ENCODE results near the gene DIP2C.
"Not testable (repeated sequence)": the region's sequence is repeated elsewhere in the genome, so short reads cannot be mapped to it uniquely, and the experiment has no call there.

The DIP2C gene

DNA sequence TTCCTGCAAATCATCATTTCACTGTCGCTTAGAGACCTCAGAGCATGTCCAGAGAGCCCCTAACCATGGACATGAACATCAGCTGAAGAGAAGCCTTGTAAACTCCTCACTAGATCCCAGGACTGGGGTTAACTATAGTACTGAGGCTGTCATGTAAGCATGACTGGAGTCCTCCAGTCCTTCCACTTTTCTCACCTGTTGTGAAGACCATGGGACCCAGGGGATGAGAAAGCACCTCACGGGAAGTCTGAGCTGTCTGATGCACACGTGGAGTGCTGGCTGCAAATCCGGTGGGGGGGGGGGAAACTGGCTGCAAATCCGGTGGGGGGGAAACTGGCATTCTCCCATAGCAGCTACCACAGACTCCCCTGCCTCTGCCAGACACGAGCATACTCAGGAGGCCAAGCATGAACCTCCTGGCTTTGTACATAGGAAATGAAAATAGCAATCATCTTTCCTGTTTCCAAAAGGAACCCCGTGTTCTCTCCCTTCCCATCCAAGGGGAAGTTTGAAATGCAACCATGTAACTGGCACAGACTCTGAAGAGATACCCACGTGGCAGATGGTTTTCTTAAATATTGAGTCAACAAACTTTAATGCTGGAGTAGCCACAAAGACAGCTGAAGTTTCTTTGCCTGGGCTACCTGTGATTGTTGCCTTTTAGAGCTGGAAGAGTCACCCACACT, 292.8 kb downstream of the DIP2C start:
- DNase-seq: no peak

DNA sequence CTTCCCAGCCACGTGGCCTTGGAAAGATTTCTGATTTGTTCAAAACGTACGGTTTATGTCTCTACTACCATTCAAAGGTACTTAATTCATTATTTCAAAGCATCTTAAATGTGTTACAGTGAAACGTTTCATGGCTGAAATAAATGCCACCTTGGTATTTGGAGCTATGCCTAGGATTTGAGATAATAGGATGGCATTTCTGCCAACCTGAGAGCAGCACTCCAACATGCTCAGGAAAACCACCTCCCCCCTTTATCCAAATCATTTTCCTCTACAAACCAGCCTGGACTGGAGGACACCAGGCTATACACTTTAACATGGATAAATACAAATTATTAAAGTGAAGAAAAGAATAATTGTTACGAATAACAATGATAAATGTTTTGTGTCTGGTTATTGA, 293.4 kb downstream of the DIP2C start:
- no peak for DNase-seq

DNA sequence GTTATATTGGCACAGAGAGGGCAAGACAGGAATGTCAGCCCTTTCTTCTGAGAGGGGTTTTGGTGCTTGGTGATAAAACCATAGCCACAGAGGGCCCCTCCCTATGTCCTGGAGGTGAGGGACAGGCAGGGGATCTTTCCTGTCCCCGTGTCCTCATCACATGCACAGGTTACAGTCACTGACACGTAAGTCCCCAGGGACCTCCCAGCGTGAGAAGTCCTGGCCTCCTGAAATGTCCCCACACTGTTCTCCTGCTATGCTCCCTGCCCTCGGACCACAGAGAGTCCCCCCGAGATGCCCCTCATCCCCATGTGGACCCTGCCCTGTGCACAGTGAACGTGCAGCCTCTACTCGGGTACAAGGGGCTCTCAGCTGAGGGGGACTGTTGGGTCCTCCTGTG, 293.8 kb downstream of the DIP2C start:
- no peak for DNase-seq

DNA sequence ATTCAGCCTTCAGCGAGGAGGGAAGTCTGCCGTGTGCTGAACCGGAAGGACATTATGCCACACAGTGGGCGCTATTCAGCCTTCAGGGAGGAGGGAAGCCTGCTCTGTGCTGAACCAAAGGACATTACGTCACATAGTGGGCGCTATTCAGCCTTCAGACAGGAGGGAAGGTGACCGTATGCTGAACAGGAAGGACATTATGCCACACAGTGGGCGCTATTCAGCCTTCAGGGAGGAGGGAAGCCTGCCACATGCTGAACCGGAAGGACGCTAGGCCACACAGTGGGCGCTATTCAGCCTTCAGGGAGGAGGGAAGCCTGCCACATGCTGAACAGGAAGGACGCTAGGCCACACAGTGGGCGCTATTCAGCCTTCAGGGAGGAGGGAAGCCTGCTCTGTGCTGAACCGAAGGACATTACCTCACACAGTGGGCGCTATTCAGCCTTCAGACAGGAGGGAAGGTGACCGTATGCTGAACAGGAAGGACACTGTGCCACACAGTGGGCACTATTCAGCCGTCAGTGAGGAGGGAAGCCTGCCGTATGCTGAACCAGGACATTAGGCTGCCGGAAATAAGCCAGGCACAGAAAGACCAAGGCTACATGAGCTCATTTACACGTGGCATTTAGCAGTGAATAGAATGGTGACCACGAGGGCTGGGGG, 294.9 kb downstream of the DIP2C start:
- not testable (repeated sequence) for DNase-seq

GRCh38 chr10:393787-394438, 295.6 kb downstream of the DIP2C start:
- DNase-seq: no peak

DNA sequence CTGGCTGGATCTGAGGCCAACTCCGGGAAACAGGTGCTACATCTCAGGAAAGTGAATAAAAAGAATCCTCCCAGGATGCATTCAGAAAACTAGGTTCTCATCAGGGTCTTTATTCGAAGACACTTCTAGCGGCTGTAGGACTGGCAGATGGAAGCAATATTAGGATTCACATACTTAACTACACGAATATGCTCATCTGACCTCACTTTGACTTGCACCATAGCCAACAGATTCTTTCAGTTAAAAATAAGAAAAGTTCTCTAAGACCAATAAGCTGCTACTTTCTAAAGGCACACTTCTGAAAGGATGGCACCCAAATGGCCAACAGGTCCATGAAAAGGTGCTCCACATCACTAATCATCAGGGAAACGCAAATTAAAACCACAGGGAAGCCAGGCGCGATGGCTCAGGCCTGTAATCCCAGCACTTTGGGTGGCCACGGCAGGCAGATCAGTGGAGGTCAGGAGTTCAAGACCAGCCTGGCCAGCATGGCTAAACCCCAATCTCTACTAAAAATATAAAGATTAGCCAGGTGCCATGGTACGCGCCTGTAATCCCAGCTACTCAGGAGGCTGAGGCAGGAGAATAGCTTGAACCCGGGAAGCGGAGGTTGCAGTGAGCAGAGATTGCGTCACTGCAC, 296.2 kb downstream of the DIP2C start:
- DNase-seq: no peak

- DNase-seq: no peak
Measured at GRCh38 chr10:392705-393037, 296.8 kb downstream of the DIP2C start.

DNA sequence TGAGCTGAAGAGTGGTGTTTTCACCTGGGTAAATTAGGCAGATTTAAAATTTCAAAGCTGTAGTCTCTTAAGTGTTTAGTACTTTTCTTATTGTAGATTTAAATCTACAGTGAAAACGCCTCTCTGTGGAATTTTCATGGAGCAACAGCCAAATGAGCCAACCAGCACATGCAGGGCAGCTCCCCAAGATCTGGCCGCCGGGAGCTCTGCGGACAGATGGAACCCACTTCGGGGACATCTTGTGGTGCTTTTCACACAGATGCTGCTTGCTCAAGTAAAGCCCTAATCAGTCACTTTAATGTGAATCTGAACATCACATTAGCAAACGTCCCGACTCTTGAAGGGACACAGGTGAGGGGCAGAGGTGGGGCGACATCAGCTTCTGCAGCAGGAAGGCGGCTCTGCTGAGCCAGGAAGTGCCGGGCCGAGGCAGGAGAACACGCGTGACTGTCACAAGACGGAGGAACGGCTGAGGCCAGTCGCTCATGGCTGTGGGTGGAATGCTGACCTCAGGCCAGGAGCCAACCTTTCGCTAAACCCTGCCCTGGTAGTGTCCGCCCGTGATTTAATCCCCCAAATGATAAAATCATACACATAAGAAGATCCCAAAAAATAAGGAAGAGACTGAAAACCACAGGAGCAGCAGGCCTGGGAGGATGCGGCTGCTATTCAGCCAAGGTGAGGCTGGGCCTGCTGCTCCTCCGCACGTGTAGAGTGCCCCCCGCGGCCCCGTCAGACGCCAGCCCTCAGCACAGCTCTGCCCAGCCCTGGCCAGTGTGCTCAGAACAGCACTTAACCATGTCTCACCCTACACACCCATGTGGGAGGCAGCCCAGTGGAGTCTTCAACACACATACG, 297.4 kb downstream of the DIP2C start:
- no peak for DNase-seq

DNA sequence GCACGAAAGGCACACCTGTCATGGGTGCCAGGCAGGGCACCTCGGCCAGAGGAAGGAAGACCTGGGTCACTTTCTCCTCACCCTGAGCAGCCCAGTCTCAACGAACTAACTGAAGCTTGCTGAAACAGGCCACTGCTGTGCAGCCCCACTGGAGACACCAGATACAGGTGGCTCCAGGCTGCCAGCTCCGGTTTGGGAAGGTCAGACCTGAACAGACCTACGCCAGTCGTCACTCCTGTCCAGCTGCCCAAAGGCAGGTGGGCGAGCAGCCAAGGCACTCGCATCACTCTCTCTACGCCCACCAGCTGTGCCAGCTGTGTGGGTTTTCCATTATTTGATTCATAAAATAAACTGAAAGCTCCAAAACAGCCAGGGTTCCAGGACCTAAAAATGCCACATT, 298.2 kb downstream of the DIP2C start:
- no peak for DNase-seq

GRCh38 chr10:390449-391100, 298.9 kb downstream of the DIP2C start:
- DNase-seq: no peak

DNA sequence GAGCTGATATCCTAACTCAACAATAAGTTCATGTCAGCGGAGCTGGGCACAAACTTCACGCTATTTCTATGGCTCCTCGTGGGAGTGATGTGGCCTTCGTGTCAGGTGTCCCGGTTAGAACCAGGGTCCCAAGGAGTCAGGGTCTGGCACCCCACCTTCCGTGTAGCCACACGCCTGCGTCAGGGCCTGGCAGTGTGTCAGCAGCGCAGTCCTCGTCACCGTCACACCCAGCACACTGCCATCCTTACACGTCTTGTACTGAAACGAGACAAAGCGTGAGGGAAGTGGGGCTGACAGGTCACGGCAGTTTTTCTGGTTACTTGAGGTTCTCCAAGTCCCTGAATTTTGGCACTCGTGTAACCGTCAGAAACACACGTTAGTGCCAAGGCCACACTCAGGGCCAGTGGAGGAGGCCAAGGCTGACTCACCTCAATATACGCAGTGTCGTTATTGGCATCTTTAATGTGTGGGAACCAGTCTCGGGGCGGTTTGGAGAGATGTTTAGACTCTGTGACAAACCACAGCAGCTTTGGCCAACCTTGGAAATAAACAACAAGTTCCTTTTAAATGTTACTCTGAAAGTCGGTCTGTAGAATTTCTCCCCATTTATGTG, 299.5 kb downstream of the DIP2C start:
- no peak for DNase-seq

GRCh38 chr10:389261-389790, 300.1 kb downstream of the DIP2C start:
- DNase-seq: no peak

GRCh38 chr10:388661-389045, 300.8 kb downstream of the DIP2C start:
- no peak for DNase-seq

DNA sequence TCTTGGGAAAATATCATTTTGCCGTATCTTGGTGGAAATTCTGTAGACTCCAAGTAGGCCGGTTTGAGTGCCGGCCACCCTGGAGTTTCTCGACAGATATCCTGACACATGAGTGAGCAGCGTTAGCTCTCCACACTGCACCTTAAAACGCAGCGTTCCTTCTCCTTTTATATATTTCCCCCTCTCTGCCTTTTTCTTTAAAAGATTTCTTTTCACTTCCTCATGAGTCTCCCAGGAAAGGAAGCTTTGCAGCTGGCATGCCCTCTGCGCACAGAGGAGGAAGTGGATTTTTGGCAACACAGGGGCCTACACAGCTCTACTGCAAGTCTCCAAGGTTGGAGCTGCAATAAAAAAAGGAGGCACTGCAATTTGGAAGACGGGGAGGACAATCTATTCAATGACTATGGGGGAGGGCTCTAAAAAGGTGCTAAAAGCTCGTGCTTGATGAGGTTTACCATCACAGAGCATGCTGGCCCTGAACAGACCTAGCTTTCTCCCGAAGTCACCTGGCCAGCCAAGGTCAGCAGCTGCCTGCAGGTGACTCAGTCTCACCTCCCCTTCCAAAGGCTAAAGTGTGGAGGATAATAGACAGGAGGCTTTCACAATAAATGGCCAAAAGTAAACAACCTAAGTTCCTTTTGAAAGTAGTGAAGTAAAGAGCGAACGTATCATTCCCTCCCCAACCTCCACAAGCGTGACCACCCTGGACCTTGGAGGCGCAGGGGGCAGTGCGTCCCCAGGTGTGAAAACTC, 301.4 kb downstream of the DIP2C start:
- no peak for DNase-seq

GRCh38 chr10:387593-387891, 301.9 kb downstream of the DIP2C start:
- DNase-seq: no peak

DNA sequence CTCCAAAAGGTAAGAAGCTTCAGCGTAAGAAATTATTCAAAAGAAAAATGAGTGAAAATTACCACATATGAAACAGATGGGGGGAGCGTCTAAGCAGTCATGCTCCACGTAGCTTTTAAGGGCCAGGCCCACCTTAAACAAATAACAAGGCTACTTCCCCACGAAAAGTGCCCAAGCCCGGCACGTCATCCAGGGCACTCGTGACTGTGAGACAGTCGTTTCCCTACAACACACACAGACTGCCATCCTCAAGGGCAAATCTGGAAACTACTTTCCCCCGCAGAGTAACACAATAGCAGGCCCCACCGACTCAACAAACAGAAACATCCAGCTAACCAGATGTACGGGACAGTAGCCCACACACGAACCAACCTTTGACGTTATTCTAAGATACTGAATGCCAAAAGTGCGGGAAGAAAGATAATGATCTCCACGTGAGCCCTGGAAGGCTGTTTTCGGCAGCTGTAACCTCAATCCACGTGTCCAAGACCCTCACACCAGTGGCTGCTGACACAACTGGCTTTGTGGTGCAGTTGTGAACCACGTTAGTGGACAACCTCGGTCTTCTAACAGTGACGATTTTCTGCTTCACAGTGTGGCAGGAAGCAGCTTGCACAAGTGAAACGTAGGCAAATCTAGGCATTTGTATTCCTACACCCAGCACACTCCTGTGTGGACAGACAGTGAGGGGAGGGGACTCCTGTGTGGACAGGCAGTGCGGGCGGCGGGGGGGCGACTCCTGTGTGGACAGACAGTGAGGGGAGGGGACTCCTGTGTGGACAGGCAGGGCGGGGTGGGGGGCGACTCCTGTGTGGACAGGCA, 302.5 kb downstream of the DIP2C start:
- DNase-seq: no peak

DNA sequence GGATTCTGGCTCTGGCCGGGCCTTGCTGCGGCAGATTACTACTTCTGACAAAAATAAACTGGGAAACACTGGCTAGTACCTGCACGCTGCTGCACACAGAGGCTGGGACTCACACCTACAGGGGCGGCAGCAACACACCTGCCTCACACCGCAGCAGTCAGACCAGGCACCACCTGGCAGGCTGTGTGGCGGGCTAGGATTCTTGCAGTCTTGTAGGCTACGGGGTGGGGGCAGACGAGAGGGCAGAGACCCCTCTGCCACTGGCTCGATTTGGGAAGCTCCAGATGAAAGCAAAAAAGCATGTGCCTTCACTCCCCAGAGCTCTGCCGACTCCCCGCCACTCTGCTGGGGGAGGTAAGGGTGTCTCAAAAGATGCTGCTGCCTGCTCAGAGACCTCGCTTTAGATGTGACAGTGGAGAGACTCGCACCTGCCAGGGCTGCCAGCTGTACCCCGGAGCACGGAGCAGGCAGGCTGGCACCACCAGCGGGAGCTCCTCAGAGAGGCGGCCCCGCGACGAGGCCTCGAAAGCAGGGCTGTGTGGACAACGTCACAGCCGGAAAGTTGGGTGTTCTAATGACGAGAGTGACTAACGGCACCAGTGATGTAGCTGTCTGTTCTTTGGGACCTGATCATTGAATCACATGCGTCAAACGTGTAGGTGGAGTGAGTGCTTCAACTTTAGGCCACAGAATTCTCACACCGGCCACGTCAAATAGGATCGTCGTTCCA, 303.7 kb downstream of the DIP2C start:
- no peak for DNase-seq

DNA sequence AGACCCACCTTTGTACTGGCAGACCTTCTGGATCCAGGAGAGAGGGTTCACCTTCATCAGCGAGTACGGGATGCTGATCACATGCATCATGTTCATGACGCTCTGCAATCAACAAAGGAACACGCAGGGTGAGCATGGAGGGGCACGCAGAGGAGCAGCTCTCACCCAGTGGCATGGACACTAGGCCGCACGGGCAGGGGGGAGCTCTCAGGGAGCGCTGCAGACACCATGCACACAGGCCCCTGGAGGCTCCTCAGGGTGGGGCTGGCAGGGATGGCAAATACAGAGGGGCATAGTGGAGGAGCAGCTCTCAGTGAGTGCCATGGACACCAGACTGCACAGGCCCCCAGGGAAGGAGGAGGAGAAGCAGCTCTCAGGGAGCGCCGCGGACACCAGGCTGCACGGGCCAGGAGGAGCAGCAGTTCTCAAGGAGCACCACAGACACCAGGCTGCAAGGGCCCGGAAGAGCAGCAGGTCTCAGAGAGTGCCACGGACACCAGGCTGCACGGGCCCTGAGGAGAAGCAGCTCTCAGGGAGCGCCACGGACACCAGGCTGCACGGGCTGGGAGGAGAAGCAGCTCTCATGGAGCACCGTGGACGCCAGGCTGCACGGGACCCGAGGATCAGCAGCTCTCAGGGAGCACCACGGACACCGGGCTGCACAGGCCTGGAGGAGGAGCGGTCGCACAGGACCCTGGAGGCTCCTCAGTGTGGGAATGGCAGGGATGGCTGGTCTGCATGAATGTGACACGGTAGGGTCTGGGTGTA, 304.7 kb downstream of the DIP2C start:
- DNase-seq: no peak

- no peak for DNase-seq
Measured at GRCh38 chr10:383519-383918, 305.9 kb downstream of the DIP2C start.
